Activated naive CD8-positive, alpha-beta T cell treated with anti-CD3 and anti-CD28 coated beads, Interleukin-2, amount 50 U/mL, for 24 hours (primary cell): ENCODE results near the gene NUP160.
"Not testable (repeated sequence)": the region's sequence is repeated elsewhere in the genome, so short reads cannot be mapped to it uniquely, and the experiment has no call there.

Experiments used
- ATAC-seq: fragments of 150-1000 bp; cut with Tn5 transposase; one replicate; pipeline ENCODE4 v1.10.0; 2021
- DNase-seq: peaks from one replicate; pipeline ENCODE4 v3.0.0; 2021
- H3K27ac Mint-ChIP-seq: one replicate; pipeline ENCODE4 v1.8.0; 2021; ENCODE audit warnings: mild to moderate bottlenecking, mixed read lengths
- H3K27me3 Mint-ChIP-seq: one replicate; pipeline ENCODE4 v1.8.0; 2021; ENCODE audit warnings: mixed read lengths
- H3K36me3 Mint-ChIP-seq: one replicate; pipeline ENCODE4 v1.8.0; 2021; ENCODE audit warnings: low read depth, mixed read lengths
- H3K4me1 Mint-ChIP-seq: one replicate; pipeline ENCODE4 v1.8.0; 2021; ENCODE audit warnings: mixed read lengths
- H3K4me3 Mint-ChIP-seq: one replicate; pipeline ENCODE4 v1.8.0; 2021; ENCODE audit warnings: mild to moderate bottlenecking, moderate library complexity, mixed read lengths
- H3K9me3 Mint-ChIP-seq: one replicate; pipeline ENCODE4 v1.8.0; 2021; ENCODE audit warnings: mixed read lengths

The NUP160 gene, protein sequence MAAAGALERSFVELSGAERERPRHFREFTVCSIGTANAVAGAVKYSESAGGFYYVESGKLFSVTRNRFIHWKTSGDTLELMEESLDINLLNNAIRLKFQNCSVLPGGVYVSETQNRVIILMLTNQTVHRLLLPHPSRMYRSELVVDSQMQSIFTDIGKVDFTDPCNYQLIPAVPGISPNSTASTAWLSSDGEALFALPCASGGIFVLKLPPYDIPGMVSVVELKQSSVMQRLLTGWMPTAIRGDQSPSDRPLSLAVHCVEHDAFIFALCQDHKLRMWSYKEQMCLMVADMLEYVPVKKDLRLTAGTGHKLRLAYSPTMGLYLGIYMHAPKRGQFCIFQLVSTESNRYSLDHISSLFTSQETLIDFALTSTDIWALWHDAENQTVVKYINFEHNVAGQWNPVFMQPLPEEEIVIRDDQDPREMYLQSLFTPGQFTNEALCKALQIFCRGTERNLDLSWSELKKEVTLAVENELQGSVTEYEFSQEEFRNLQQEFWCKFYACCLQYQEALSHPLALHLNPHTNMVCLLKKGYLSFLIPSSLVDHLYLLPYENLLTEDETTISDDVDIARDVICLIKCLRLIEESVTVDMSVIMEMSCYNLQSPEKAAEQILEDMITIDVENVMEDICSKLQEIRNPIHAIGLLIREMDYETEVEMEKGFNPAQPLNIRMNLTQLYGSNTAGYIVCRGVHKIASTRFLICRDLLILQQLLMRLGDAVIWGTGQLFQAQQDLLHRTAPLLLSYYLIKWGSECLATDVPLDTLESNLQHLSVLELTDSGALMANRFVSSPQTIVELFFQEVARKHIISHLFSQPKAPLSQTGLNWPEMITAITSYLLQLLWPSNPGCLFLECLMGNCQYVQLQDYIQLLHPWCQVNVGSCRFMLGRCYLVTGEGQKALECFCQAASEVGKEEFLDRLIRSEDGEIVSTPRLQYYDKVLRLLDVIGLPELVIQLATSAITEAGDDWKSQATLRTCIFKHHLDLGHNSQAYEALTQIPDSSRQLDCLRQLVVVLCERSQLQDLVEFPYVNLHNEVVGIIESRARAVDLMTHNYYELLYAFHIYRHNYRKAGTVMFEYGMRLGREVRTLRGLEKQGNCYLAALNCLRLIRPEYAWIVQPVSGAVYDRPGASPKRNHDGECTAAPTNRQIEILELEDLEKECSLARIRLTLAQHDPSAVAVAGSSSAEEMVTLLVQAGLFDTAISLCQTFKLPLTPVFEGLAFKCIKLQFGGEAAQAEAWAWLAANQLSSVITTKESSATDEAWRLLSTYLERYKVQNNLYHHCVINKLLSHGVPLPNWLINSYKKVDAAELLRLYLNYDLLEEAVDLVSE (N-terminal part only)

DNA sequence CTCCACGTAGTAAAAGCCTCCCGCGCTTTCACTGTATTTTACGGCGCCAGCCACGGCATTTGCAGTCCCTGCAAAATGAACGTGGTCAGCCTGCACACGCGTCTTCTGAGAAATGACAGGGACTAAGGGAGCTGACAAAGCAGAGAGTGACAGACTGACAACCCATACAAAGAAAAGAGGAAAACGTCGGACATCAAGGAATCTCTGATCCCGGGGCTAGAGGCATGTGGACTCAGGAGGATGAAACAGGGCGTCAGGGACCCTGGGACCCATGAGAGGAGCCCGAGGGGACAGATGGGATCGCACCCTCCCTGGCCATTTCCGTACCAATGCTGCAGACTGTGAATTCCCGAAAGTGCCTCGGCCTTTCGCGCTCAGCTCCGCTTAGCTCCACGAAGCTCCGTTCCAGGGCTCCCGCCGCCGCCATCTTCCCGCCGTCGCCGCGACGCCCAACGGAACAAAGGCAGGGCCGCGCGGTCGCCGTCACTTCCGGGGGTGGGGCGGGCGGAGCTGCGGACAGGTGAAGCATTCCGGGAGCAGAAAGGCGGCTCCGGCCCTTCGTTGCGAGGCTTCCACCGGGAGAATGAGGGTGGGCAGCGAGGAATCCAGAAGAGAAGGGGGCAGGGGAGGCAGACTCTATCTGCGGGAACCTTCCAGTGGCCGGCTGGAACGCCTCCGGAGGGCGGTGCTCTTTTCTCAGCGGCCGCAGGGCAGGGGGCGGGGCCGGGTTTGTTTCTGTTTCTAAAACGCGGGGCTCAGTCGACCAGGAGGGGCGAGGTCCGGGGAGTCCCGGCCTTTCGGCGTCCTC lies at the start of gene NUP160:
NUP160 (minus strand) TSS at position 459 of the 808 bp plus-strand sequence; CDS start at position 427, 32 bp downstream.
- peak within 1 kb of the TSS; percentile 97 for H3K4me3 Mint-ChIP-seq
- peak within 1 kb of the TSS; percentile 98 for H3K27ac Mint-ChIP-seq
- no peaks in the 10 kb centered on the region for H3K9me3 Mint-ChIP-seq
- peak; percentile 94 for DNase-seq
- peaks cover 24% of the 10 kb centered on the region for H3K36me3 Mint-ChIP-seq
- ATAC-seq, result peak; percentile 92
- no peaks in the 10 kb centered on the region for H3K27me3 Mint-ChIP-seq
- H3K4me1 Mint-ChIP-seq, result peaks cover 51% of the 10 kb centered on the region

GRCh38 chr11:47896199-47896598 lies 48.0 kb upstream of the NUP160 start:
- Mint-ChIP-seq H3K4me3 (no peak overlapping the region), H3K27ac (no peak overlapping the region), H3K36me3 (no peaks in the 10 kb centered on the region), H3K9me3 (no peaks in the 10 kb centered on the region), H3K4me1 (peaks cover 7% of the 10 kb centered on the region), H3K27me3 (no peaks in the 10 kb centered on the region)
- ATAC-seq (no peak), DNase-seq (no peak)

DNA sequence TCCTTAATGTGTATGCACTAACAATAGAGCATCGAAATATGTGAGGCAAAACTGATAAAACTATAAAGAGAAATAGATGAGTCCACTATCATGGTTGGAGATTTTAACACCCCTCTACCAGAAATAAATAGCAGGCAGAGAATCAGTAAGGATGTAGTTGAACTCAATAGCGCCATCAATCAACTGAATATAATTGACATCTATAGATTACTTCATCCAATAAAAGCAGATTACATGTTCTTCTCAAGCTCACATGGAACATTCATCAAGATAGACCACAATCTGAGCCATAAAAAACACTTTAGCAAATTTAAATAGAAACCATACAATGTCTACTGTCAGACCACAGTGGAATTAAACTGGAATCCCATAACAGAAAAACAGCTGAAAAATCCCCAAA lies 46.9 kb upstream of the NUP160 start:
- Mint-ChIP-seq H3K9me3 (no peaks in the 10 kb centered on the region), H3K4me1 (peaks cover 7% of the 10 kb centered on the region), H3K36me3 (no peaks in the 10 kb centered on the region), H3K27me3 (no peaks in the 10 kb centered on the region), H3K4me3 (no peak overlapping the region), H3K27ac (no peak overlapping the region)
- no peak for DNase-seq
- ATAC-seq, result no peak

GRCh38 chr11:47892546-47893276 lies 44.6 kb upstream of the NUP160 start:
- H3K36me3 Mint-ChIP-seq, ATAC-seq, H3K27ac Mint-ChIP-seq, H3K4me3 Mint-ChIP-seq, H3K9me3 Mint-ChIP-seq, H3K27me3 Mint-ChIP-seq, DNase-seq: not testable (repeated sequence)
- peaks cover 22% of the 10 kb centered on the region for H3K4me1 Mint-ChIP-seq

DNA sequence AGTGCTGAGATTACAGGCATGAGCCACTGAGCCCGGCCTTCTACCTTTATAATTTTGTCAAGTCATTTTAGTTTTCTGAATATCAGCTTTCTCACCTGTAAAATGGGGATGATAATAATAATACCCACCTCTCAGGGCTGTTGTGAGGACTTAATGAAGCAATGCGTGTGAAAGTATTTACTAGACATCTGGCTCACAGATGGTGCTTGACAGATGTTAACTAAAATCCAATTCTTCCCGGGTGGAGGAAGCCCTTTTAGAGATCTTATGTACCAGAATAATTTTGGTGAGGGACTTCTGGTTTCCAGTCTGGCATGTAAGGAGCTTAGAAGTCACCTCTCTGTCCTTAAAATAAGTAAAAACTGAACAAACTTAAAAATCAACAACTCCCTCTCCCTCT lies 43.7 kb upstream of the NUP160 start:
- no peak overlapping the region for H3K27ac Mint-ChIP-seq
- peaks cover 27% of the 10 kb centered on the region for H3K4me1 Mint-ChIP-seq
- H3K27me3 Mint-ChIP-seq, result no peaks in the 10 kb centered on the region
- no peaks in the 10 kb centered on the region for H3K9me3 Mint-ChIP-seq
- DNase-seq (no peak), ATAC-seq (no peak)
- no peaks in the 10 kb centered on the region for H3K36me3 Mint-ChIP-seq
- H3K4me3 Mint-ChIP-seq, result no peak overlapping the region

DNA sequence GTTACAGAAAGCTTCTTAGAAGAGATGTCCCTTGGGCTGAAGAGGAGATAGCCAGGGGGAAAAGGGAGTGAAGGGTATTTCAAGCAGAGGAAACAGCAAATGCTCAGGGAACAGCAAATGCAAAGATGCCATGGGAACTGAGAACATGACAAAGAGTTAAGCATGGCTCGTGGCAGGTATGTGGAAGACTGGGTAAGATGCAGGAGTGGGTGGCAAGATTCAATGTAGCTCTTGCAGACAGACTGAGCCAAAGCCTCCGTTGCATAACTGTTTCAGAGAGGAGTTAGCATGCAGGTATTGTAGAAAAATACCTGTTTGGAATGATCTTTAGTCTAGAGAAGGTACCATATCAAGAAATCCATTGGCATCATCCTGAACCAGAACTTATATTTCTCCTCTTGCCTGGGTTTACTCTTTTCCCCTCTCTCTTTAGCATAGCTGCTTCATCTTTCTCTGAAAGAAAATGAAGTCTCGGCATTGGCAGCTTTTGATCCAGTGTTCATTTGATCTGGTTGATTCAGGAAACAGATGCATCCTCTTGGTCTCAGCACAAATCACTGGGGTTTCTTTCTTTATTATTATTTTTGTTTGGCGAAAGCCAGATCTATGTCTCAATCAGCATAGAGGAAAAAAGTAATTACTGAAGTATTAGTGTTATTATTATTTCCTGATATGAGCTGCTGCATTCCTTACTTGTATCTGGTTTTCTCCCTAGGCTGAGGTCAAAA lies 41.7 kb upstream of the NUP160 start:
- Mint-ChIP-seq H3K27ac (no peak overlapping the region), H3K4me1 (peaks cover 40% of the 10 kb centered on the region), H3K4me3 (no peak overlapping the region), H3K27me3 (no peaks in the 10 kb centered on the region), H3K36me3 (no peaks in the 10 kb centered on the region), H3K9me3 (no peaks in the 10 kb centered on the region)
- ATAC-seq (no peak), DNase-seq (no peak)

DNA sequence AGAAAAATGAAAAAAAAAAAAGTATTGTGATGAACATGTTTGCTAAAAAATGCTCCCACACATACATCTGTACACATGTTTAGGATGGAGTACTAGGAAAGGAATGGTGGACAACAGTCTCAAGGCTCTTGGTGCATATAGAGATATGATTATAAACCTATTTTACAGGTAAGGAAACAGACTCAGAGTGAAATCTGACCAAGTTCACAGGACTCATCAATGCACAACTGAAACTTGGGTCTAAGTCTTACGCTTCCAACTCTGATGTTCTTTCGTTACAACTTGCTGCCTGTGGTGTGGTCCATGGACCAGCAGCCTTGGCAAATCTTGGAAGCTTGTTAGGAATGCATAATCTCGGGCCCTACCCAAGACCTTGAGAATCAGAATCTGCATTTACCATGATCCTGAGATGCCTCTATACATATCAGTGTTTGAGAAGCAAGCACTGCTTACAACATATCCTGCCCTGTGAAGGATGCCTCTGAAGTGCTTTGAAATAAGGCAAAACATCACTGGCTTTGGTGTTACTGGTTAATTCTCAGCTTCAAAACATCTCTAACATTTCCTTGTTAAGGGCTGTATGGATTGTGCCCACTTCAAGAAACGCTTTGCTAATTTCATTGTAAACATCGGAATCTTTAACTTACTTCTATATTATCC lies 39.9 kb upstream of the NUP160 start:
- Mint-ChIP-seq H3K27me3 (no peaks in the 10 kb centered on the region), H3K4me1 (peaks cover 43% of the 10 kb centered on the region), H3K9me3 (no peaks in the 10 kb centered on the region), H3K4me3 (no peak overlapping the region), H3K27ac (no peak overlapping the region), H3K36me3 (no peaks in the 10 kb centered on the region)
- no peak for ATAC-seq
- DNase-seq, result no peak

GRCh38 chr11:47886096-47886495 lies 37.9 kb upstream of the NUP160 start:
- Mint-ChIP-seq H3K27ac (peak overlapping the region; percentile 73), H3K4me1 (peaks cover 43% of the 10 kb centered on the region), H3K4me3 (no peak overlapping the region), H3K36me3 (no peaks in the 10 kb centered on the region), H3K27me3 (no peaks in the 10 kb centered on the region), H3K9me3 (no peaks in the 10 kb centered on the region)
- no peak for ATAC-seq
- DNase-seq, result no peak

- peaks cover 28% of the 10 kb centered on the region for H3K4me1 Mint-ChIP-seq
- H3K9me3 Mint-ChIP-seq, H3K27me3 Mint-ChIP-seq, H3K27ac Mint-ChIP-seq, H3K36me3 Mint-ChIP-seq, DNase-seq, H3K4me3 Mint-ChIP-seq, ATAC-seq: not testable (repeated sequence)
Measured at GRCh38 chr11:47882437-47882836, 34.3 kb upstream of the NUP160 start.

DNA sequence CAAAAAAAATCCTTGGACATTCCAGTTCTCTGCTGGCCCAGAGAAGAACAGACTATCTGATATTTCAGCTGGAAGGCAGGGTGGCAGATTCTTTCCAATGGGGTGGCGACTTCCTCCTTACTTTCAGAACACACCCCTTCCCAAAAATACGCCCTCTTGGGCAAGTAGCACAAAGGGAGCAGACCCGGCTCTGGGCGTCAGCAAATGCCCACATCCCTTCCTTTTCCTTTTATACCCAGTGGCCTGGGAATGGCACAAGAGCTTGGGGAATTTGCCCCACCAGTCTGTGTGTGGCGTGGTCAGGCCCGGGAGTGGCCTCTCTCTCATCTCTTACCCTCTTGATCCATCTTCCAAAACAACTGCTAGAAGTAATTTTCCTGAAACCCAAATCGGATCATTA lies 33.0 kb upstream of the NUP160 start:
- no peak for DNase-seq
- Mint-ChIP-seq H3K27me3 (no peaks in the 10 kb centered on the region), H3K36me3 (no peaks in the 10 kb centered on the region), H3K9me3 (peaks cover 14% of the 10 kb centered on the region), H3K4me3 (no peak overlapping the region), H3K27ac (no peak overlapping the region), H3K4me1 (peaks cover 21% of the 10 kb centered on the region)
- ATAC-seq, result no peak

DNA sequence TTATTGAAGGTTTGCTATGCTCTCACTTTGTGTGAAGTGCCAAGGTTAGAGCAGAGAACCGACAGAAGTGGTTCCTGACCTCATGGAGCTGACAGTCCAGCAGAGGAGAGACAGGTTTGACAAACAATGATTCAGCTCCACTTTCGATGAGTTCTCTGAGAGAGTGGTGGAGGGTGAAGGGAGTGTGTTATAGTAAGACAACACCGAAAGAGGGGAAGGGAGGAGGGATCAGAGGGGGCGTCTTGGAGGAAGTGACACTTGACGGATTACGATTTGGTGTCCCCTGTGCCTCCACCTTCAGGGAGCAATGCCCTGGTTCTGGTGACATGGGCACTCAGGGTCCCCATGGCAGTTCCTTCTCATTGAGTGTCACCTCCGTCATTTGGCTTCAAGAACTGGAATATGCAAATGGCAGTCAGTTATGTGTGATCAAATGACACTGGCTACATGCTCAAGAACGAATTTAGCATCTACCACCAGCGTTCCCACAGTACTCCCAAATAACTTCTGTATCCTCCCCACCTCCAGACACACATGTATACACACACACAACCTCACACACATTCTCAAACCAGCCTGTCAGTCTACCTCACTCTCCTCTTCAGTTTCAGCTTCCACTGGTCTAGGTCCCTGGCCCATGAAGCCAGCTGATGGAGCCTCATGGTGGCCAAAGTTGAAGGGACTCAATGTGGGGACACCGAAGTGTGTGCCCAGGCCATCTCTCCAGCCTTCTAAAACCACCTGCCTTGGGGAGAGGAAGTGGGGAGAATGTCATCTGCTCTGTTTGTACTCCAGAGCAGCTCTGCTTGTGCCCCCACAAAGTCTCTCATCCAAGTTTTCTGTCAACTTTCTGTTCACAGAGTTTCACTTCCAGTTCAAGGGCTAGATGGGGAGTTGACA lies 31.4 kb upstream of the NUP160 start:
- Mint-ChIP-seq H3K36me3 (no peaks in the 10 kb centered on the region), H3K27me3 (no peaks in the 10 kb centered on the region), H3K27ac (no peak overlapping the region)

More for the DNA sequence above, 31.4 kb upstream of the NUP160 start:
- Mint-ChIP-seq H3K9me3 (peaks cover 22% of the 10 kb centered on the region), H3K4me1 (peaks cover 8% of the 10 kb centered on the region), H3K4me3 (no peak overlapping the region)
- ATAC-seq (no peak), DNase-seq (no peak)
